B cell (primary cell): ENCODE data around the gene HTT-AS.

Experiments used
- EZH2 ChIP-seq: IDR thresholded peaks from 2 replicates; pipeline ENCODE4 v1.6.1; 2012; ENCODE audit warnings: borderline replicate concordance, low read depth, mild to moderate bottlenecking, moderate library complexity, low read length; ENCODE audit not compliant: insufficient read depth, poor library complexity, severe bottlenecking
- TF ChIP-seq, protein P1 (sequence below): fragments of 200-600 bp; IDR thresholded peaks from one replicate; pipeline ENCODE4 v1.8.0; 2022; ENCODE audit warnings: antibody characterized with exemption, mild to moderate bottlenecking

DNA sequence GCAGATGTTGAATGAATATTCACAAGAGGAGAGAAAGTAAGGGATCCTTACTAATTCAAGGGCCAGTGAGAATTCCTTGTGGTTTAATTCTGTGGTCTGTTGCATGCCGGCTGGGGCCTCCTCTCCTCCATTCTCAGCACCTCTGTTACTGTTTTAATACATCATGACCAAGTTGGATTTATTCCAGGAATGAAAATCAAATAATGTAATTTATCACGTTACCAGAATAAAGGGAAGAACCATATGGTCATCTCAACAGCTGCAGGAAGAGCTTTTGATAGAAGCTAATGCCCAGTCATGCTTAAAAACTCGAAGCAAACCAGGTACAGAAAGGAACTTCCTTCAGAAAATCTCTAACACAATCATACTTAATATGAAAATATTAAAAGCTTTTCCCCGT, 56.8 kb downstream of the HTT-AS start:
- TF ChIP-seq, protein P1, sequence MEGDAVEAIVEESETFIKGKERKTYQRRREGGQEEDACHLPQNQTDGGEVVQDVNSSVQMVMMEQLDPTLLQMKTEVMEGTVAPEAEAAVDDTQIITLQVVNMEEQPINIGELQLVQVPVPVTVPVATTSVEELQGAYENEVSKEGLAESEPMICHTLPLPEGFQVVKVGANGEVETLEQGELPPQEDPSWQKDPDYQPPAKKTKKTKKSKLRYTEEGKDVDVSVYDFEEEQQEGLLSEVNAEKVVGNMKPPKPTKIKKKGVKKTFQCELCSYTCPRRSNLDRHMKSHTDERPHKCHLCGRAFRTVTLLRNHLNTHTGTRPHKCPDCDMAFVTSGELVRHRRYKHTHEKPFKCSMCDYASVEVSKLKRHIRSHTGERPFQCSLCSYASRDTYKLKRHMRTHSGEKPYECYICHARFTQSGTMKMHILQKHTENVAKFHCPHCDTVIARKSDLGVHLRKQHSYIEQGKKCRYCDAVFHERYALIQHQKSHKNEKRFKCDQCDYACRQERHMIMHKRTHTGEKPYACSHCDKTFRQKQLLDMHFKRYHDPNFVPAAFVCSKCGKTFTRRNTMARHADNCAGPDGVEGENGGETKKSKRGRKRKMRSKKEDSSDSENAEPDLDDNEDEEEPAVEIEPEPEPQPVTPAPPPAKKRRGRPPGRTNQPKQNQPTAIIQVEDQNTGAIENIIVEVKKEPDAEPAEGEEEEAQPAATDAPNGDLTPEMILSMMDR: no peak
- no peak for TF ChIP-seq EZH2
